Keratinocyte (primary cell): ENCODE measurements around the gene PSMA4. TPM values are rescaled to one million over a fixed set of nuclear protein-coding genes. Genes with fewer than 3 reads are reported as not detected.
"Not testable (repeated sequence)": the region's sequence is repeated elsewhere in the genome, so short reads cannot be mapped to it uniquely, and the experiment has no call there.

Source experiments
- DNase-seq: peaks from one replicate; pipeline ENCODE4 v3.0.0-alpha.2; 2011; ENCODE audit warnings: low read depth, missing footprints, low spot score
- FAIRE-seq: peaks from 2 replicates; lab custom pipeline; 2011; peaks lifted over from hg19 to GRCh38; lab: Jason Lieb, UNC
- H2AFZ ChIP-seq: 2 replicates; pipeline ENCODE4 v1.6.0; 2012; ENCODE audit warnings: low read length, control low read depth, inconsistent platforms; ENCODE audit not compliant: control insufficient read depth
- H3K27ac ChIP-seq: 2 replicates; pipeline ENCODE4 v1.5.1; 2011; ENCODE audit warnings: low read length; ENCODE audit not compliant: control insufficient read depth, insufficient read depth
- H3K27me3 ChIP-seq: 3 replicates; pipeline ENCODE4 v1.6.0; 2011; ENCODE audit warnings: low read length; ENCODE audit not compliant: control insufficient read depth, insufficient read depth; ENCODE audit errors: extremely low read depth
- H3K36me3 ChIP-seq, 2 experiments: 2 replicates in 1 of 2; 3 replicates in 1 of 2; pipeline ENCODE4 v1.5.1; 2011; ENCODE audit warnings: low read length in 2 of 2, mild to moderate bottlenecking in 1 of 2; ENCODE audit not compliant: control insufficient read depth in 2 of 2, insufficient read depth in 2 of 2; ENCODE audit errors: extremely low read depth in 1 of 2
- H3K4me1 ChIP-seq: 3 replicates; pipeline ENCODE4 v1.5.1; 2011; ENCODE audit warnings: low read length; ENCODE audit not compliant: control insufficient read depth, insufficient read depth; ENCODE audit errors: extremely low read depth
- H3K4me2 ChIP-seq: 3 replicates; pipeline ENCODE4 v1.6.0; 2011; ENCODE audit warnings: low read depth, low read length; ENCODE audit not compliant: control insufficient read depth, insufficient read depth; ENCODE audit errors: extremely low read depth
- H3K4me3 ChIP-seq, 3 experiments: fragments of 200-600 bp in 1 of 3; sonication (generic) in 1 of 3; 2 replicates in 2 of 3; 3 replicates in 1 of 3; pipeline ENCODE4 v1.5.1; 2011 to 2016; ENCODE audit warnings: low read length in 3 of 3, mild to moderate bottlenecking in 3 of 3, control low read depth in 2 of 3, inconsistent platforms in 1 of 3, low read depth in 1 of 3, mixed read lengths in 1 of 3, mixed run types in 1 of 3, moderate library complexity in 1 of 3; ENCODE audit not compliant: control insufficient read depth in 2 of 3, insufficient read depth in 2 of 3; ENCODE audit errors: extremely low read depth in 1 of 3
- H3K79me2 ChIP-seq: 2 replicates; pipeline ENCODE4 v1.6.0; 2012; ENCODE audit warnings: low read length; ENCODE audit not compliant: control insufficient read depth, insufficient read depth
- H3K9ac ChIP-seq: 3 replicates; pipeline ENCODE4 v1.6.0; 2011; ENCODE audit warnings: low read length; ENCODE audit not compliant: control insufficient read depth, insufficient read depth; ENCODE audit errors: extremely low read depth
- H3K9me1 ChIP-seq: 3 replicates; pipeline ENCODE4 v1.6.0; 2011; ENCODE audit warnings: low read length; ENCODE audit not compliant: control insufficient read depth, insufficient read depth; ENCODE audit errors: extremely low read depth
- H3K9me3 ChIP-seq: 2 replicates; pipeline ENCODE4 v1.5.1; 2012; ENCODE audit warnings: low read depth, low read length; ENCODE audit not compliant: control insufficient read depth
- H4K20me1 ChIP-seq: 3 replicates; pipeline ENCODE4 v1.6.0; 2011; ENCODE audit warnings: low read length; ENCODE audit not compliant: control insufficient read depth, insufficient read depth; ENCODE audit errors: extremely low read depth
- EZH2 ChIP-seq: IDR thresholded peaks from one replicate; pipeline ENCODE4 v1.6.1; 2012; ENCODE audit warnings: inconsistent platforms, mild to moderate bottlenecking, low read length, moderate library complexity
- dilution Hi-C: fragments of 300-500 bp; cut with MboI; formaldehyde crosslinking; loops from one replicate; pipeline ENCODE4 v1.7.0; 2020; ENCODE audit warnings: low sequenced_read_pairs; ENCODE audit not compliant: extremely low pct_ligation_motif_present
- polyA plus RNA-seq, 5 experiments: library from polyadenylated mRNA; depleted of rRNA in 3 of 5; stranded (reverse) in 3 of 5; stranded (forward) in 1 of 5; unstranded in 1 of 5; fragments of >200 nt; gene quantifications; 1 replicate in 1 of 5; 2 replicates in 3 of 5; 3 replicates in 1 of 5; pipeline versions ENCODE4 v1.2.1 to v1.2.3, GENCODE V29; 2011 to 2012; ENCODE audit warnings: missing spikeins in 2 of 5, low read depth in 1 of 5, low replicate concordance in 1 of 5
- TF ChIP-seq, protein P1 (sequence below), 3 experiments: IDR thresholded peaks in 1 of 3; conservative IDR thresholded peaks in 1 of 3; optimal IDR thresholded peaks in 1 of 3; 2 replicates in 2 of 3; 3 replicates in 1 of 3; pipeline versions ENCODE3 to v1.5.1; 2011; ENCODE audit warnings: low read length in 3 of 3, mild to moderate bottlenecking in 3 of 3, moderate library complexity in 2 of 3, control low read depth in 1 of 3, inconsistent platforms in 1 of 3; ENCODE audit not compliant: insufficient read depth in 2 of 3; ENCODE audit errors: extremely low read depth in 1 of 3

PSMA4 gene
- polyA plus RNA-seq, 1 donor (not counting 4 experiments of a cell fraction or from before 2014, with no cell fraction given), result 432 TPM

DNA sequence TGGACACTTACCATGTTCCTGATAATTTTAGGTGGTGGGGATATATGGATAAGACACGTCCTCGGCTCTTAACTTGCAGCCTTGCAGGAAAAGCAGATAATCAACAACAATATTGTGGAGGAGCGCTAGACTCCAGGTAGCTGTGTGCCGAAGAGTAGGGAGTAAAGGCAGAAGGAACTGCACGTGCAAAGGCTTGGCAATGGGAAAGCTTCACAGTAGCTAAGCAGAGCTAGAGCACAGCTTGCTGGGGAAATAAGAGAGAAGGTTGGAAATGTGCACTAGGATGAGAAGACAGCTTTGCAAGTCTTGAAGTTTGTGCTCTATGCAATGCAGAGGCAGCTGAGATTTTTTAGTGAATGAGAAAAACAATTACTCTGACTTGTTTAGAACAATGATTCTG lies 12.4 kb downstream of the PSMA4 start:
- Histone ChIP-seq H3K4me2 (no peak overlapping the region), H3K27ac (no peak overlapping the region), H3K4me1 (no peaks in the 10 kb centered on the region), H3K9me3 (no peaks in the 10 kb centered on the region), H3K9ac (no peak overlapping the region), H4K20me1 (no peaks in the 10 kb centered on the region), H3K79me2 (no peaks in the 10 kb centered on the region), H3K27me3 (no peaks in the 10 kb centered on the region), H3K36me3 (peaks cover 9 to 10% of the 10 kb centered on the region in 2 experiments), H2AFZ (no peak overlapping the region), H3K4me3 (no peak overlapping the region), H3K9me1 (no peaks in the 10 kb centered on the region)
- DNase-seq, result no peak
- dilution Hi-C loops, result no loop called here
- TF ChIP-seq, protein P1, sequence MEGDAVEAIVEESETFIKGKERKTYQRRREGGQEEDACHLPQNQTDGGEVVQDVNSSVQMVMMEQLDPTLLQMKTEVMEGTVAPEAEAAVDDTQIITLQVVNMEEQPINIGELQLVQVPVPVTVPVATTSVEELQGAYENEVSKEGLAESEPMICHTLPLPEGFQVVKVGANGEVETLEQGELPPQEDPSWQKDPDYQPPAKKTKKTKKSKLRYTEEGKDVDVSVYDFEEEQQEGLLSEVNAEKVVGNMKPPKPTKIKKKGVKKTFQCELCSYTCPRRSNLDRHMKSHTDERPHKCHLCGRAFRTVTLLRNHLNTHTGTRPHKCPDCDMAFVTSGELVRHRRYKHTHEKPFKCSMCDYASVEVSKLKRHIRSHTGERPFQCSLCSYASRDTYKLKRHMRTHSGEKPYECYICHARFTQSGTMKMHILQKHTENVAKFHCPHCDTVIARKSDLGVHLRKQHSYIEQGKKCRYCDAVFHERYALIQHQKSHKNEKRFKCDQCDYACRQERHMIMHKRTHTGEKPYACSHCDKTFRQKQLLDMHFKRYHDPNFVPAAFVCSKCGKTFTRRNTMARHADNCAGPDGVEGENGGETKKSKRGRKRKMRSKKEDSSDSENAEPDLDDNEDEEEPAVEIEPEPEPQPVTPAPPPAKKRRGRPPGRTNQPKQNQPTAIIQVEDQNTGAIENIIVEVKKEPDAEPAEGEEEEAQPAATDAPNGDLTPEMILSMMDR (optimal IDR thresholded peaks at IDR 0.05 in 1 of 3, IDR thresholded peaks at IDR 0.05 in 1 of 3, conservative IDR thresholded peaks at IDR 0.05 in 1 of 3; ENCODE audit: extremely low read depth in 1 of 3, insufficient read depth in 2 of 3, low read length in 3 of 3), result no peak
- no peak for TF ChIP-seq EZH2
- FAIRE-seq, result no peak

DNA sequence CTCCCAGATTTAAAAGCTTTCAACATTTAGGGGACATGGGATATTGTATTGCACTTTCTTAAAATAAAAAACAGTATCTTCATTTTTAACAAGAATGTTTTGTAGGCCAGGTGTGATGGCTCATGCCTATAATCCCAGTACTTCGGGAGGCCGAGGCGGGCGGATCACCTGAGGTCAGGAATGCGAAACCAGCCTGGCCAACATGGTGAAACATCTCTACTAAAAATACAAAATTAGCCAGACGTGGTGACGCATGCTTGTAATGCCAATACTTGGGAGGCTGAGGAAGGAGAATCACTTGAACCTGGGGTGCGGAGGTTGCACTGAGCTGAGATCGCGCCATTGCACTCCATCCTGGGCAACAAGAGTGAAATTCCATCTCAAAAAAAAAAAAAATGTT lies 20.0 kb downstream of the PSMA4 start:
- H3K9me1 ChIP-seq, FAIRE-seq, H3K9me3 ChIP-seq: not testable (repeated sequence)

GRCh38 chr15:78561490-78561889 lies 21.2 kb downstream of the PSMA4 start:
- H3K4me1 ChIP-seq, result peaks cover 2% of the 10 kb centered on the region
- no peak overlapping the region for H3K4me3 ChIP-seq
- H4K20me1 ChIP-seq, result no peaks in the 10 kb centered on the region
- no peak overlapping the region for H3K27ac ChIP-seq
- FAIRE-seq (no peak), DNase-seq (no peak)
- H3K9me3 ChIP-seq, result no peaks in the 10 kb centered on the region
- dilution Hi-C loops, result no loop called here
- H3K4me2 ChIP-seq, result no peak overlapping the region
- H3K9me1 ChIP-seq, result no peaks in the 10 kb centered on the region
- no peak for TF ChIP-seq EZH2
- TF ChIP-seq, protein P1 (optimal IDR thresholded peaks at IDR 0.05 in 1 of 3, IDR thresholded peaks at IDR 0.05 in 1 of 3, conservative IDR thresholded peaks at IDR 0.05 in 1 of 3; ENCODE audit: extremely low read depth in 1 of 3, insufficient read depth in 2 of 3, low read length in 3 of 3), result no peak
- H3K79me2 ChIP-seq, result no peaks in the 10 kb centered on the region
- H2AFZ ChIP-seq, result no peak overlapping the region
- H3K9ac ChIP-seq, result no peak overlapping the region
- no peaks in the 10 kb centered on the region for H3K27me3 ChIP-seq
- H3K36me3 ChIP-seq, result no peaks in the 10 kb centered on the region

More for the DNA sequence above, 20.0 kb downstream of the PSMA4 start:
- H4K20me1 ChIP-seq, dilution Hi-C loops, H3K27ac ChIP-seq, H3K36me3 ChIP-seq, DNase-seq, H3K27me3 ChIP-seq, H2AFZ ChIP-seq, H3K79me2 ChIP-seq, H3K9ac ChIP-seq, H3K4me2 ChIP-seq, H3K4me3 ChIP-seq, H3K4me1 ChIP-seq: not testable (repeated sequence)
